HepG2 (cell line): ENCODE measurements around the gene RNU7-1. TPM values are rescaled to one million over a fixed set of nuclear protein-coding genes. Genes with fewer than 3 reads are reported as not detected.

Source experiments
- ARID3A ChIP-seq: IDR thresholded peaks from 2 replicates; pipeline ENCODE4 v1.6.1; 2012; ENCODE audit warnings: low read depth, low read length, improper control_type of control experiment
- ARNTL ChIP-seq: sonication (generic); formaldehyde crosslinking; IDR thresholded peaks from 2 replicates; pipeline ENCODE4 v1.4.0; 2020; ENCODE audit warnings: mild to moderate bottlenecking, missing genetic modification reagents
- BRCA1 ChIP-seq: sonication (generic); formaldehyde crosslinking; IDR thresholded peaks from 2 replicates; pipeline ENCODE4 v1.4.0; 2020; ENCODE audit warnings: missing genetic modification reagents
- CHD4 ChIP-seq: fragments of 200-600 bp; sonication (generic); IDR thresholded peaks from 2 replicates; pipeline ENCODE4 v1.7.0; 2017; ENCODE audit warnings: mild to moderate bottlenecking, low read length, borderline replicate concordance
- NFE2 ChIP-seq: sonication (generic); formaldehyde crosslinking; IDR thresholded peaks from 2 replicates; pipeline ENCODE4 v1.4.0; 2020; ENCODE audit warnings: missing genetic modification reagents
- SPEN ChIP-seq: sonication (generic); formaldehyde crosslinking; IDR thresholded peaks from 2 replicates; pipeline ENCODE4 v1.5.1; 2020; ENCODE audit warnings: low read depth, mild to moderate bottlenecking, missing genetic modification reagents
- SRSF4 ChIP-seq: fragments of 200-400 bp; formaldehyde crosslinking; IDR thresholded peaks from one replicate; pipeline ENCODE4 v1.6.1; 2018; ENCODE audit warnings: mild to moderate bottlenecking, low read depth, low read length, moderate library complexity; ENCODE audit not compliant: poor library complexity, severe bottlenecking
- TAF15 ChIP-seq: fragments of 200-400 bp; formaldehyde crosslinking; IDR thresholded peaks from one replicate; pipeline ENCODE4 v1.6.1; 2018; ENCODE audit warnings: mild to moderate bottlenecking, low read depth, low read length; ENCODE audit not compliant: poor library complexity, severe bottlenecking
- ZNF180 ChIP-seq: sonication (generic); formaldehyde crosslinking; IDR thresholded peaks from 2 replicates; pipeline ENCODE4 v1.4.0; 2020; ENCODE audit warnings: low read depth, missing genetic modification reagents, borderline replicate concordance
- ZNF263 ChIP-seq: sonication (generic); formaldehyde crosslinking; IDR thresholded peaks from 2 replicates; pipeline ENCODE4 v1.4.0; 2020; ENCODE audit warnings: missing genetic modification reagents
- ZNF407 ChIP-seq: sonication (generic); formaldehyde crosslinking; IDR thresholded peaks from one replicate; pipeline ENCODE4 v1.5.1; 2020; ENCODE audit warnings: mild to moderate bottlenecking, missing genetic modification reagents; ENCODE audit errors: not compliant biosample characterization
- polyA plus RNA-seq, 8 experiments: library from polyadenylated mRNA; depleted of rRNA in 3 of 8; stranded (reverse) in 7 of 8; unstranded in 1 of 8; fragments of >200 nt; fragmentation: Illumina TruSeq in 4 of 8; extraction: Trizol in 4 of 8; gene quantifications; 2 replicates each; pipeline versions ENCODE4 v1.2.1 to v1.2.3, GENCODE V29; 2011 to 2016; ENCODE audit warnings: low read depth in 4 of 8, missing spikeins in 1 of 8, mixed read lengths in 1 of 8; ENCODE audit not compliant: insufficient read depth in 1 of 8
- total RNA-seq, 5 experiments: library from RNA; depleted of rRNA; stranded (reverse); fragments of >200 nt; fragmentation: Illumina TruSeq; extraction: Trizol; gene quantifications; 2 replicates each; pipeline ENCODE4 v1.2.3, GENCODE V29; 2016; ENCODE audit warnings: low read depth in 1 of 5
- TF ChIP-seq, protein P1 (sequence below): sonication (generic); formaldehyde crosslinking; IDR thresholded peaks from 2 replicates; pipeline ENCODE4 v1.5.1; 2020; ENCODE audit warnings: missing genetic modification reagents, mild to moderate bottlenecking, borderline replicate concordance

The RNU7-1 gene
- total and polyA plus RNA-seq, 2 of the 13 experiments (the other 11 are each of a cell fraction or from before 2014, with no cell fraction given) = not detected

DNA sequence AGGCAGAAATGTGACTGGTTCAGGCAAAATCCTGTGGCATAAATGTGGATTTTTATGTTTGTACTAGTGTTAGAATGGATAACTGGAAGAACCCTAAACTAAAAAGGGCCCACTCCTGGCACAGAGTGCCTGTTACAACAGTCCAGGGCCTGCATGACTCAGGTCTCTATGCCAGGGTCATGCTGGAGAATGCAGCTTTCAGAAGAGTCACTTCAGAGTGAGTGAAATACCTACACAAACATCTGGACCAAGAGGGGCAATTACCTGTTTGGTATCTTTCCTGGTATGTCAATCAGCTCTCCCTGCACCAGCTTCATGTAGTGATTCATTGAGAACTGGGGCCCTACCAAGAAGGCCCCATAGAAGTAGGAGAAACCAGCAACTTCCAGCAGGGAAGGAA, 37.1 kb downstream of the RNU7-1 start (continued):
- TF ChIP-seq, protein P1, sequence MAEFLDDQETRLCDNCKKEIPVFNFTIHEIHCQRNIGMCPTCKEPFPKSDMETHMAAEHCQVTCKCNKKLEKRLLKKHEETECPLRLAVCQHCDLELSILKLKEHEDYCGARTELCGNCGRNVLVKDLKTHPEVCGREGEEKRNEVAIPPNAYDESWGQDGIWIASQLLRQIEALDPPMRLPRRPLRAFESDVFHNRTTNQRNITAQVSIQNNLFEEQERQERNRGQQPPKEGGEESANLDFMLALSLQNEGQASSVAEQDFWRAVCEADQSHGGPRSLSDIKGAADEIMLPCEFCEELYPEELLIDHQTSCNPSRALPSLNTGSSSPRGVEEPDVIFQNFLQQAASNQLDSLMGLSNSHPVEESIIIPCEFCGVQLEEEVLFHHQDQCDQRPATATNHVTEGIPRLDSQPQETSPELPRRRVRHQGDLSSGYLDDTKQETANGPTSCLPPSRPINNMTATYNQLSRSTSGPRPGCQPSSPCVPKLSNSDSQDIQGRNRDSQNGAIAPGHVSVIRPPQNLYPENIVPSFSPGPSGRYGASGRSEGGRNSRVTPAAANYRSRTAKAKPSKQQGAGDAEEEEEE (CRISPR knock-in tag) = no peak
- TF ChIP-seq SPEN (CRISPR knock-in tag) (no peak), ZNF180 (CRISPR knock-in tag) (no peak), ARID3A (0 out of 2 replicates have a peak, but pooled peaks have one; percentile 20), CHD4 (0 out of 2 replicates have a peak, but pooled peaks have one; percentile 60), ZNF407 (CRISPR knock-in tag) (no peak), BRCA1 (CRISPR knock-in tag) (no peak), ZNF263 (CRISPR knock-in tag) (no peak), TAF15 (no peak), NFE2 (0 out of 2 replicates have a peak, but pooled peaks have one; percentile 43), ARNTL (CRISPR knock-in tag) (no peak), SRSF4 (no peak)
- TF ChIP-seq, all 625 proteins: peak for 21
